Measurements from ENCODE around the gene NR3C1. TPM values are rescaled to one million over a fixed set of nuclear protein-coding genes. Genes with fewer than 3 reads are reported as not detected.

NR3C1 gene
- total RNA-seq, 1 experiment from 2014 or later, result 31.4 TPM

GRCh38 chr5:143402017-143402552 is 1.4 kb downstream of the NR3C1 start:
- TF ChIP-seq CTCF (conservative IDR thresholded peaks at IDR 0.05), result no peak
- Histone ChIP-seq H4K91ac (ENCODE audit: insufficient read length, low read depth, low read length) (no peak overlapping the region), H3K4ac (ENCODE audit: low read depth, low read length) (no peak overlapping the region), H2BK15ac (ENCODE audit: low read depth, low read length) (no peak overlapping the region), H2BK12ac (ENCODE audit: insufficient read length, low read depth, low read length) (no peak overlapping the region), H2BK20ac (ENCODE audit: low read depth, low read length, poor library complexity, severe bottlenecking) (no peak overlapping the region), H3K4me1 (ENCODE audit: insufficient read depth, low read length) (peaks cover 8% of the 10 kb centered on the region), H3K79me2 (ENCODE audit: insufficient read depth, low read length) (no peaks in the 10 kb centered on the region), H3K27ac (ENCODE audit: insufficient read length, low read depth, low read length) (no peak overlapping the region), H3T11ph (ENCODE audit: low read length) (no peak overlapping the region), H3K18ac (ENCODE audit: insufficient read length, low read depth, low read length) (no peak overlapping the region), H3K9me3 (ENCODE audit: control insufficient read depth, low read depth, low read length) (no peaks in the 10 kb centered on the region), H3K23me2 (ENCODE audit: insufficient read length, low read depth, low read length, poor library complexity, severe bottlenecking) (peaks cover 23% of the 10 kb centered on the region), H2BK5ac (ENCODE audit: insufficient read length, low read length) (no peak overlapping the region), H3K4me2 (ENCODE audit: insufficient read depth, insufficient read length, low read length) (peak overlapping the region; percentile 91), H3K27me3 (ENCODE audit: insufficient read depth, low read length) (peaks cover 10% of the 10 kb centered on the region; the same call in 1 of the 2 replicates), H2AK5ac (ENCODE audit: insufficient read length, low read length) (no peak overlapping the region), H3K79me1 (ENCODE audit: insufficient read depth, low read depth, low read length, poor library complexity, severe bottlenecking) (no peaks in the 10 kb centered on the region), H4K20me1 (ENCODE audit: control insufficient read depth, insufficient read depth, insufficient read length) (no peaks in the 10 kb centered on the region), H3K14ac (ENCODE audit: insufficient read depth, low read length) (no peak overlapping the region), H2AFZ (ENCODE audit: low read length) (no peak overlapping the region), H3K56ac (ENCODE audit: insufficient read length, low read depth, low read length) (no peak overlapping the region), H2BK120ac (ENCODE audit: low read depth, low read length, poor library complexity, severe bottlenecking) (no peak overlapping the region), H3K9ac (ENCODE audit: extremely low read depth, insufficient read length, low read length) (no peak overlapping the region), H4K8ac (replicated peaks; ENCODE audit: insufficient read length, low read depth, low read length) (no peak overlapping the region), H4K5ac (ENCODE audit: insufficient read length, low read depth, low read length) (no peak overlapping the region), H3K23ac (ENCODE audit: insufficient read length, low read depth, low read length) (no peak overlapping the region)
- Mint-ChIP-seq H3K4me1 (peaks cover 50 to 51% of the 10 kb centered on the region in 2 experiments), H3K27me3 (ENCODE audit: low read depth) (peaks cover 24% of the 10 kb centered on the region), H3K27ac (no peak overlapping the region), H3K36me3 (ENCODE audit: insufficient read depth in 1 of 3, low read depth in 3 of 3) (peaks cover 0 to 12% (median 0%) of the 10 kb centered on the region in 3 experiments; a peak in 3 of 7 replicates), H3K9me3 (no peaks in the 10 kb centered on the region), H3K4me3 (peak overlapping the region; percentile 82 to 84)
- DNase-seq, result no peak
- no CpG with 5 or more reads among the region's 20 CpGs for WGBS (ENCODE audit: extremely low coverage, insufficient read length, low lambda C conversion rate)

Measured in H9 (cell line).